NCI-H2196 treated with DMSO at 0.1 percent for 48 hours (cell line): ENCODE data around the gene PIGR.

Experiments
- DNase-seq: peaks from one replicate; lab custom pipeline; 2025; ENCODE audit not compliant: unreplicated experiment; lab: John Stamatoyannopoulos, UW

Gene PIGR

DNA sequence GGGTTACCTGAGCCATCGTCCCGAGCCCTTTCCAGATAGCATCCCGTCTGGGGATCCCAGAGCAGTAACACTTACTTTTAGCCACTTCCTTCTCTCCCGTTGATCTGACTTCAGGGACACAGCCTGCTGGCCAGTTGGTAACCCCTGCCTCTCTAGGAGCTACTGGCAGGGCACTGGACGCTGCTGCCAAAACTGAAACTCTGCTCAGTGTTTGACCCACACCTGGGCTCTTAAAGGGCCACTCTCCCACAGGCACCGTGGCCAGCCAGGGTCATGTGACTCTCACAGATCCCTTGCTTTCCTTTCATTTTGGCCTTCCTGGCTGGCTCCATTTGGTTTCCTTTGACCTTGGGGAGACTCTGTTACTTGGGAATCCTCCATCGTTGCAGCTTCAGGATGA is at the start of gene PIGR:
PIGR (minus strand) TSS at position 206 of the 400 bp plus-strand sequence. CDS start 5,935 bp downstream, outside the sequence.
- DNase-seq: no peak

DNA sequence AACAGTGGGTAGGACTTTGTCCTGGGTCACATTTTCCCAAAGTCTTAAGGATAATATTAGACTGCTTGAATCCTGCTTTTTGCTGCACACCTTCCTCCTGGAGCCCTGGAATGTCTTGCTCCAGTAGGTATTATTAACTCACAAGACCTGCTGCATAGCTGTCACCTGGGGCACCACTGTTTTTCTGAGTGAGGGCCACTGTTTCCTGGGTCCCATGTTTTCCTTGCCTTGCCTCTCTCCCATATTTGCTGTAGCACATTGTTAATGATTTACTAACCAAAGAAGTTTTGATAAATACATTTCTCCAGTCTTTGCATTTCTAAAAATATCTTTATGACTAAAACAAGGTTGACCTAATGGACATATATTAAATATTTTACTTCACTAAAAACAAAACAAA is 46.5 kb upstream of the PIGR start:
- DNase-seq: no peak

DNA sequence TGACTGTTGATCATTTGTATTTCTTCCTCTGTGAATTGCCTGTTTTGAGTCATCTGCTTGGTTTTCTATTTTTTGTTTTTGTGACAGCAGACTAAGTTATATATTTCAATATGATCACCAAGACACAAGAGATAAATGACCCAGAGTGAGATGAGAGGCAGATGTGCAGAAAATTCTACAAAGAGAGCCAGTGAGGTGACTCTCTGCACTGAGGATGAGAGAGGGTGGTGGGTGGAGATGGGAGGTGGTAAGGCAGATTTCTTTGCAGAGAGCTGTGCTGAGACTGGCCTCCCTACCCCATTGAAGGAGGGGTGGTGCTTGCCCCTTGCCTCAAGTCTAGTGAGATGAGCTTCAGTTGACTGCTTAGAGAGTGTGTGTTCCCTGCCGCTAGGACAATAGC is 41.6 kb upstream of the PIGR start:
- no peak for DNase-seq

DNA sequence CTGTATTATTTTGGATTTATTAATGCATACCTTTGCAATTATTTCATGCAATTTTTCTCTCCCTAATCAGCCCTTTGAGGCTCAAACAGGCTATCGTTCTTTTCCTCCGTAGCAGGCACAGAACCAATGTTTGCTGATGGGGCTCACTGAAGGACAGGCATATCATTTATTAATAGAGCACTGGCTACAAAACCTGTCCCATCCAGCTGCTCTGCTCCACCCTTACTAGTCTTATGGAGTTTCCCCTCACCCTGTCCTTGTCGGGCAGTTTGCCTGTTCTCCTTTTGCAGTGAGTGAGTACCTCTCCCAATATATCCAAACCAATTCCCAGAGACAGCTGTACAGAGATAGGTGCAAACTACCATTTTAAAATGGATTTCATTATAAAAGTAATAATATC is 40.6 kb upstream of the PIGR start:
- no peak for DNase-seq

- no peak for DNase-seq
These were observed 40.1 kb upstream of the PIGR start for GRCh38 chr1:206986402-206986801.

DNA sequence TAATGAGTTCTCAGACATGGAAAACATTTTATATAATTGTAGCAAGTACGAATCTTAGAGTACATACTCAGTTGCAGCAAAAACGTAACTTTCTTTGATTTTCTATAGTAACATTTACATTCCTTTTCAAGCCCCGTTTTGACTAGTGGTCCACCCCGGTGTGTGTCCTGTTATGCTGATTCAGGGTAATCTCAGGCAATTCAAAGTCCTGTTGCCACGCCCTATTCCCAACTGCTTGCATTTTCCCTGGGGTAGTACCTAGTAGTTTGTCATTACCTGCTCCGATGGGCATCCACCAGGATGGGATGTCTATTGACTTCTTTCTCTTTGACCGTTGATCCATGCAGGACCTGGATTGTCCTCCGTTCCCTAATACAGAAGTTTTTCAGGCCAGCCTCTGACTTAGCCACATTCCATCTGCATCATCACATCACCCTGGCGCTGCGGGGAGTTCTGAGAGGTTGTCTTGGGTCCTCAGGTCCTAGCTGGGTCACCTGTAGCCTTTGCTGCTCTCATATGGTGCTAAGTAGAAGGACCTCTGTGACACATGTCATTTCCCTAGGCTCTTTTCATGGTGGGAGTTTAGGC is 39.0 kb upstream of the PIGR start:
- no peak for DNase-seq

GRCh38 chr1:206982216-206982615 is 36.0 kb upstream of the PIGR start:
- DNase-seq: peak; percentile 46

DNA sequence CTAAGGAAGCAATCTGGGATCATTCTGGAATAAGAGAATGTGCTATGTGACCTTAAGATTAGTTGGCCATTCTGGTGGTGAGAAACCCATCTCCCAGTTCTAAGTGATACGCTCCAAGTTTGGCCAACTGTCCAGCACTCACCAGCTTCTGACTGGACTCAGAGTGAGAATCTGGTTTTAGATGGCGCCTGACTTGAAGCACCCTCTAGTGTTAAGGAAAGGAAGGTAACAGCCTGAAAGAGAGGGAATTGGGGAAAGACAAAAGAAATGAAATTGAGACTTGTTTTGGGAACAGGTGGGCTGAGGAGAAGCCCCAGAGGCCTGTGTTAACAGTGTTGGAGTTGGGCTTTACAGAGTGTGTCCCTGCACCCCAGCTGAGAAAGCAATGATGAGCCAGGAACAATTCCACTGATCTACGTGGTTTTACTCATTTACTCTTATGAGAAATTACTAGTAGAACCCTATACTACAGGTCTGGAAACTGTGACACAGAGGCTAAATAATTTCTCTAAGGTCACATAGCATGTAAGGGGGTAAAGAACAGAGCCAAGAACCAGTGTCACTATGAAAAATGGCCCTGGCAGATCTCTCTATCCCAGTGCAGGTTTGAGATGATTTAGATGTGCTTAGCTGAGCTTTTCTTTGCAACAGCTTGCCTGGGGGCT is 33.2 kb upstream of the PIGR start:
- peak; percentile 20 for DNase-seq

GRCh38 chr1:206978259-206978658 is 32.0 kb upstream of the PIGR start:
- DNase-seq: no peak

- no peak for DNase-seq
These were observed 29.0 kb upstream of the PIGR start for GRCh38 chr1:206975306-206975705.

- no peak for DNase-seq
These were observed 27.9 kb upstream of the PIGR start for GRCh38 chr1:206974140-206974539.

GRCh38 chr1:206972728-206973127 is 26.5 kb upstream of the PIGR start:
- DNase-seq: no peak

DNA sequence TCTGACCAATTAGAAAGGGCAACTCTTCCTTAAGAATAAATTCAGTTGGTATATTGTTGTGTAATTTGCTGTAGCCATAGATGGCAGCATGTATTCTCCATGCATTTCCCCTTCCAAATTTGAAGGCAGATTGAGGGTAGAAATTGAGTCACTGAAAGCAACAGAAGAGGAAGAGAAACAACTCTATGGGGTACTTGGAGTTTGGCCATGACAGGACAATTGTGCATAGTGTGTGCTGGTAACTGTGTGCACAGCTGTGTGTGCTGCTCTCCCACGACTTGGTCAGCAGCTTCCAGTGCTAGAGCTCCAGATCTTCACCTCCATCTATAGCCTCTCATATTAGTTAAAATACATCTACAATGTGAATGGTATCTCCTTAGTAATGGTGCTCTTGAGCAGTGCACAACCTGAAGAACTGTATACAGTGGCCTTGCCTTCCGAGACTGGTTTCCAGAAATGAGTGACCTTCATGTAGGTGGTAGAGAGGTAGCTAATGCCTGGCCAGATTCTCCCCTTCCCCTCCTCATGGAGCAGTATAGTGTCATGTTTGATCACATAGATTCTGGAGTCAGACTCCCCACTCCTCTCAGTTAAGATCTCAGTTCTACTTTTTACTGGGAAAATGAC is 24.9 kb upstream of the PIGR start:
- DNase-seq: no peak

DNA sequence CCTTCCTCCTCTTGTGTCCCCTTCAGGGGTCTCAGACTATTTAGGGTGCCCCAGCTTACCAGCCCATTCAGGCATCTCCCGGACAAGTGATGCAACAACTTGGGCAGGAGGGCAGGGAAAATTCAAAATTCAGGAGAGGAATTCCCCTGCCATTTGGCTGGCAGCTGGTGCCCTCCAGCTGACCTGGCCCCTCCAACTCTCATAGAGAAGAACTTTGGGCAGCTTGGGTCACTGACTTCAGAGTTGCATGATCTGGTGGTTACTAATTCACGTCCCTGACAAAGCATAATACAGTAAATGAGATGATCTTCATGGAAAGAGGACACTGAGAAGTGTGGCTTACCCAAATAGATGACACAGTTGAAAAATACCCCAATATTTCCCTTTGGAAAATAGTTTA is 24.2 kb upstream of the PIGR start, which contains the start of gene FCAMR:
FCAMR (minus strand) TSS at position 15 of the 400 bp plus-strand sequence. CDS start 335 bp downstream, outside the sequence.
- no peak for DNase-seq

GRCh38 chr1:206969090-206969489 is 22.8 kb upstream of the PIGR start:
- no peak for DNase-seq

- DNase-seq: no peak
These were observed 21.0 kb upstream of the PIGR start for GRCh38 chr1:206967096-206967849.

DNA sequence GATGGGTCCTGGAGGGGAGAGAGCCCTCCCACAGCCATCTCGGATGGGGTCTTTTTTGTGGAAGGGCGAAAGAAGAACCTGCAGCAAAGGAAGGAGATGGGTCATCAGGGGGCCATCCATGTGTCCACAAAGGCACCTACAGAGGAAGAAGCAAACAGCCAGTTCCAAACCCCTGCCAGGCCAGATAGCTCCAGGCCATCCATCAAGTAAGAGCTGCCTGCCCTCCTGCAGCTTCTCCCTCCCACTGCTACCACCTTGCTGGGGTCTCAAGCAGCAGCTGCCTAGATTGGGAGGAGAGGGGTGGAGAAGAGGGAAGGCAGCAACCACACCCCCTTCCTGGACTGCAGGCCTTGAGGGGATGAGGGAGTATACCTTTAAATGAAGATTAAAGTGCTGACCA is 19.5 kb upstream of the PIGR start:
- no peak for DNase-seq

DNA sequence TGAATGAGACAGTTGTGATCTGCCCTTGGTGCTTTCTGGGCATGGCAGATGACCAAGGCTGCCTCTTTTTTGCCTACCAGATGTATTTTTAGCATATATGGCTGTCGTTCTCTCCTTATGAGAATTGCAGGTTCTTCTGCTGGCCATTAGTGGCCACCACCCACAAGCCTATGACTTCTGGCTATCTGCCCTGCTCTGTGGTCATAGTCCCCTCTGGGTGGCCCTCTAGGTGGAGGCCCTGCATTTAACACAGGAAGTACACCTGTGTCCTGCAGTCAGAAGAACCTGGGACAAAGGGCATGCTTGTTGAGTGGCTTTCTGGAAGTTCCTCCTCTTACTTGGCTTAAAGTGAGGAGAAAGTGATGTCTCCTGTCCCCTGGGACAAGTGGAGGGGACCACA is 17.5 kb upstream of the PIGR start:
- DNase-seq: no peak

- DNase-seq: no peak
These were observed 16.9 kb upstream of the PIGR start for GRCh38 chr1:206963119-206963712.

GRCh38 chr1:206962272-206962671 is 16.0 kb upstream of the PIGR start:
- no peak for DNase-seq

GRCh38 chr1:206961668-206962067 is 15.4 kb upstream of the PIGR start:
- no peak for DNase-seq
